HG02943 (cell line): ENCODE data around the gene SRL.
"Not testable (repeated sequence)": the region's sequence is repeated elsewhere in the genome, so short reads cannot be mapped to it uniquely, and the experiment has no call there.

Experiments
- ATAC-seq: cut with Tn5 transposase; IDR thresholded peaks from one replicate; pipeline ENCODE4 v1.9.1; 2021; ENCODE audit warnings: mild to moderate bottlenecking, low read depth, moderate library complexity; ENCODE audit not compliant: unreplicated experiment

Gene SRL

GRCh38 chr16:4175849-4176248 lies 66.0 kb downstream of the SRL start:
- no peak for ATAC-seq

- no peak for ATAC-seq
Observed at GRCh38 chr16:4172070-4172469, 69.8 kb downstream of the SRL start.

- no peak for ATAC-seq
Observed at GRCh38 chr16:4169415-4169814, 72.5 kb downstream of the SRL start.

GRCh38 chr16:4166821-4167220 lies 75.1 kb downstream of the SRL start:
- no peak for ATAC-seq

GRCh38 chr16:4160658-4161430 lies 81.0 kb downstream of the SRL start:
- ATAC-seq: no peak

- no peak for ATAC-seq
Observed at GRCh38 chr16:4159726-4160125, 82.2 kb downstream of the SRL start.

GRCh38 chr16:4158143-4159093 lies 83.5 kb downstream of the SRL start:
- ATAC-seq: no peak

GRCh38 chr16:4157376-4157825 lies 84.5 kb downstream of the SRL start:
- ATAC-seq: no peak

- not testable (repeated sequence) for ATAC-seq
Observed at GRCh38 chr16:4156503-4156902, 85.4 kb downstream of the SRL start.

- ATAC-seq: not testable (repeated sequence)
Observed at GRCh38 chr16:4153364-4153763, 88.5 kb downstream of the SRL start.

GRCh38 chr16:4152267-4152666 lies 89.6 kb downstream of the SRL start:
- no peak for ATAC-seq

- no peak for ATAC-seq
Observed at GRCh38 chr16:4147236-4147635, 94.6 kb downstream of the SRL start.

- no peak for ATAC-seq
Observed at GRCh38 chr16:4142268-4142667, 99.6 kb downstream of the SRL start.

- ATAC-seq: no peak
Observed at GRCh38 chr16:4141604-4142003, 100.3 kb downstream of the SRL start.

GRCh38 chr16:4140652-4141051 lies 101.2 kb downstream of the SRL start:
- ATAC-seq: no peak

- ATAC-seq: no peak
Observed at GRCh38 chr16:4139968-4140367, 101.9 kb downstream of the SRL start.
